ENCODE data around the gene GBA2.
A peak's percentile ranks its signal among the peaks of the same experiment; 100 is the strongest.

Gene GBA2

GRCh38 chr9:35749515-35750255, 657 bp upstream of the GBA2 start:
- Histone ChIP-seq H3K4me1 (ENCODE audit: insufficient read depth, low read length) (peaks cover 21% of the 10 kb centered on the region), H3K36me3 (ENCODE audit: insufficient read depth, low read depth, low read length) (peaks cover 46% of the 10 kb centered on the region), H3K4me3 (ENCODE audit: low read length) (peak overlapping the region; percentile 92), H3K27ac (ENCODE audit: low read length) (no peak overlapping the region), H3K9me3 (ENCODE audit: insufficient read depth, low read depth, low read length) (no peaks in the 10 kb centered on the region), H3K9ac (ENCODE audit: low read depth, low read length) (peak overlapping the region; percentile 82; the same call in 1 of the 2 replicates), H3K27me3 (ENCODE audit: insufficient read depth, low read length) (no peaks in the 10 kb centered on the region)

GRCh38 chr9:35748242-35748857, 678 bp downstream of the GBA2 start:
- Histone ChIP-seq H3K27ac (ENCODE audit: low read length) (peak overlapping the region; percentile 36), H3K9ac (ENCODE audit: low read depth, low read length) (peak overlapping the region; percentile 92), H3K4me1 (ENCODE audit: insufficient read depth, low read length) (peaks cover 21% of the 10 kb centered on the region), H3K36me3 (ENCODE audit: insufficient read depth, low read depth, low read length) (peaks cover 46% of the 10 kb centered on the region), H3K27me3 (ENCODE audit: insufficient read depth, low read length) (no peaks in the 10 kb centered on the region), H3K4me3 (ENCODE audit: low read length) (peak overlapping the region; percentile 92), H3K9me3 (ENCODE audit: insufficient read depth, low read depth, low read length) (no peaks in the 10 kb centered on the region)

- peak overlapping the region; percentile 92 for H3K4me3 ChIP-seq (ENCODE audit: low read length)
- no peaks in the 10 kb centered on the region for H3K27me3 ChIP-seq (ENCODE audit: insufficient read depth, low read length)
- H3K27ac ChIP-seq (ENCODE audit: low read length) = no peak overlapping the region
- H3K36me3 ChIP-seq (ENCODE audit: insufficient read depth, low read depth, low read length) = peaks cover 46% of the 10 kb centered on the region
- H3K4me1 ChIP-seq (ENCODE audit: insufficient read depth, low read length) = peaks cover 21% of the 10 kb centered on the region
- H3K9me3 ChIP-seq (ENCODE audit: insufficient read depth, low read depth, low read length) = no peaks in the 10 kb centered on the region
- H3K9ac ChIP-seq (ENCODE audit: low read depth, low read length) = peak overlapping the region; percentile 92; the same call in 1 of the 2 replicates
Observed at GRCh38 chr9:35746583-35746982, 2.4 kb downstream of the GBA2 start.

- Histone ChIP-seq H3K27ac (ENCODE audit: low read length) (no peak overlapping the region), H3K36me3 (ENCODE audit: insufficient read depth, low read depth, low read length) (peaks cover 46% of the 10 kb centered on the region), H3K9ac (ENCODE audit: low read depth, low read length) (no peak overlapping the region), H3K4me1 (ENCODE audit: insufficient read depth, low read length) (peaks cover 21% of the 10 kb centered on the region), H3K4me3 (ENCODE audit: low read length) (peak overlapping the region; percentile 92; the same call in 1 of the 2 replicates), H3K9me3 (ENCODE audit: insufficient read depth, low read depth, low read length) (no peaks in the 10 kb centered on the region), H3K27me3 (ENCODE audit: insufficient read depth, low read length) (no peaks in the 10 kb centered on the region)
Observed at GRCh38 chr9:35745569-35745968, 3.5 kb downstream of the GBA2 start.

GRCh38 chr9:35743880-35744518, 5.0 kb downstream of the GBA2 start:
- H3K27me3 ChIP-seq (ENCODE audit: insufficient read depth, low read length) = no peaks in the 10 kb centered on the region
- H3K27ac ChIP-seq (ENCODE audit: low read length) = no peak overlapping the region
- no peaks in the 10 kb centered on the region for H3K9me3 ChIP-seq (ENCODE audit: insufficient read depth, low read depth, low read length)
- H3K4me1 ChIP-seq (ENCODE audit: insufficient read depth, low read length) = peaks cover 17% of the 10 kb centered on the region
- peaks cover 62% of the 10 kb centered on the region for H3K36me3 ChIP-seq (ENCODE audit: insufficient read depth, low read depth, low read length)
- no peak overlapping the region for H3K4me3 ChIP-seq (ENCODE audit: low read length)
- H3K9ac ChIP-seq (ENCODE audit: low read depth, low read length) = no peak overlapping the region

- H3K27ac ChIP-seq (ENCODE audit: low read length) = no peak overlapping the region
- H3K9ac ChIP-seq (ENCODE audit: low read depth, low read length) = no peak overlapping the region
- peaks cover 67% of the 10 kb centered on the region for H3K36me3 ChIP-seq (ENCODE audit: insufficient read depth, low read depth, low read length)
- H3K27me3 ChIP-seq (ENCODE audit: insufficient read depth, low read length) = no peaks in the 10 kb centered on the region
- H3K9me3 ChIP-seq (ENCODE audit: insufficient read depth, low read depth, low read length) = no peaks in the 10 kb centered on the region
- H3K4me1 ChIP-seq (ENCODE audit: insufficient read depth, low read length) = peaks cover 17% of the 10 kb centered on the region
- no peak overlapping the region for H3K4me3 ChIP-seq (ENCODE audit: low read length)
Observed at GRCh38 chr9:35743452-35743851, 5.6 kb downstream of the GBA2 start.

GRCh38 chr9:35741740-35742139, 7.3 kb downstream of the GBA2 start:
- H3K4me3 ChIP-seq (ENCODE audit: low read length) = no peak overlapping the region
- H3K9me3 ChIP-seq (ENCODE audit: insufficient read depth, low read depth, low read length) = no peaks in the 10 kb centered on the region
- H3K36me3 ChIP-seq (ENCODE audit: insufficient read depth, low read depth, low read length) = peaks cover 84% of the 10 kb centered on the region
- H3K4me1 ChIP-seq (ENCODE audit: insufficient read depth, low read length) = peaks cover 7% of the 10 kb centered on the region
- H3K9ac ChIP-seq (ENCODE audit: low read depth, low read length) = no peak overlapping the region
- H3K27me3 ChIP-seq (ENCODE audit: insufficient read depth, low read length) = no peaks in the 10 kb centered on the region
- H3K27ac ChIP-seq (ENCODE audit: low read length) = no peak overlapping the region

GRCh38 chr9:35740243-35740642, 8.8 kb downstream of the GBA2 start:
- H3K9ac ChIP-seq (ENCODE audit: low read depth, low read length) = no peak overlapping the region
- no peak overlapping the region for H3K4me3 ChIP-seq (ENCODE audit: low read length)

GRCh38 chr9:35738924-35739323, 10.1 kb downstream of the GBA2 start:
- Histone ChIP-seq H3K36me3 (ENCODE audit: insufficient read depth, low read depth, low read length) (peaks cover 97% of the 10 kb centered on the region), H3K4me1 (ENCODE audit: insufficient read depth, low read length) (no peaks in the 10 kb centered on the region), H3K4me3 (ENCODE audit: low read length) (no peak overlapping the region), H3K27me3 (ENCODE audit: insufficient read depth, low read length) (no peaks in the 10 kb centered on the region), H3K9me3 (ENCODE audit: insufficient read depth, low read depth, low read length) (no peaks in the 10 kb centered on the region), H3K9ac (ENCODE audit: low read depth, low read length) (no peak overlapping the region), H3K27ac (ENCODE audit: low read length) (no peak overlapping the region)

More at GRCh38 chr9:35740243-35740642, 8.8 kb downstream of the GBA2 start:
- no peak overlapping the region for H3K27ac ChIP-seq (ENCODE audit: low read length)
- H3K4me1 ChIP-seq (ENCODE audit: insufficient read depth, low read length) = no peaks in the 10 kb centered on the region
- H3K36me3 ChIP-seq (ENCODE audit: insufficient read depth, low read depth, low read length) = peaks cover 94% of the 10 kb centered on the region
- H3K9me3 ChIP-seq (ENCODE audit: insufficient read depth, low read depth, low read length) = no peaks in the 10 kb centered on the region
- H3K27me3 ChIP-seq (ENCODE audit: insufficient read depth, low read length) = no peaks in the 10 kb centered on the region

GRCh38 chr9:35738186-35738585, 10.8 kb downstream of the GBA2 start:
- Histone ChIP-seq H3K36me3 (ENCODE audit: insufficient read depth, low read depth, low read length) (peaks cover 90% of the 10 kb centered on the region), H3K9me3 (ENCODE audit: insufficient read depth, low read depth, low read length) (no peaks in the 10 kb centered on the region), H3K27me3 (ENCODE audit: insufficient read depth, low read length) (no peaks in the 10 kb centered on the region), H3K27ac (ENCODE audit: low read length) (no peak overlapping the region), H3K4me1 (ENCODE audit: insufficient read depth, low read length) (0 out of 2 replicates have a peak, but pooled peaks cover 3% of the 10 kb centered on the region), H3K4me3 (ENCODE audit: low read length) (no peak overlapping the region), H3K9ac (ENCODE audit: low read depth, low read length) (no peak overlapping the region)

GRCh38 chr9:35737143-35737542, 11.9 kb downstream of the GBA2 start:
- H3K9me3 ChIP-seq (ENCODE audit: insufficient read depth, low read depth, low read length) = no peaks in the 10 kb centered on the region
- H3K9ac ChIP-seq (ENCODE audit: low read depth, low read length) = no peak overlapping the region
- H3K27me3 ChIP-seq (ENCODE audit: insufficient read depth, low read length) = no peaks in the 10 kb centered on the region
- H3K4me1 ChIP-seq (ENCODE audit: insufficient read depth, low read length) = 0 out of 2 replicates have a peak, but pooled peaks cover 3% of the 10 kb centered on the region
- H3K4me3 ChIP-seq (ENCODE audit: low read length) = no peak overlapping the region
- H3K27ac ChIP-seq (ENCODE audit: low read length) = no peak overlapping the region
- peaks cover 79% of the 10 kb centered on the region for H3K36me3 ChIP-seq (ENCODE audit: insufficient read depth, low read depth, low read length)

Measured in iPS-20b (cell line).